ENCODE measurements around the gene ZNF575. TPM values are rescaled to one million over a fixed set of nuclear protein-coding genes. Genes with fewer than 3 reads are reported as not detected.

ZNF575 gene
- total RNA-seq, 4 donors from 2014 or later, result 0.66 to 0.97 (median 0.82) TPM

DNA sequence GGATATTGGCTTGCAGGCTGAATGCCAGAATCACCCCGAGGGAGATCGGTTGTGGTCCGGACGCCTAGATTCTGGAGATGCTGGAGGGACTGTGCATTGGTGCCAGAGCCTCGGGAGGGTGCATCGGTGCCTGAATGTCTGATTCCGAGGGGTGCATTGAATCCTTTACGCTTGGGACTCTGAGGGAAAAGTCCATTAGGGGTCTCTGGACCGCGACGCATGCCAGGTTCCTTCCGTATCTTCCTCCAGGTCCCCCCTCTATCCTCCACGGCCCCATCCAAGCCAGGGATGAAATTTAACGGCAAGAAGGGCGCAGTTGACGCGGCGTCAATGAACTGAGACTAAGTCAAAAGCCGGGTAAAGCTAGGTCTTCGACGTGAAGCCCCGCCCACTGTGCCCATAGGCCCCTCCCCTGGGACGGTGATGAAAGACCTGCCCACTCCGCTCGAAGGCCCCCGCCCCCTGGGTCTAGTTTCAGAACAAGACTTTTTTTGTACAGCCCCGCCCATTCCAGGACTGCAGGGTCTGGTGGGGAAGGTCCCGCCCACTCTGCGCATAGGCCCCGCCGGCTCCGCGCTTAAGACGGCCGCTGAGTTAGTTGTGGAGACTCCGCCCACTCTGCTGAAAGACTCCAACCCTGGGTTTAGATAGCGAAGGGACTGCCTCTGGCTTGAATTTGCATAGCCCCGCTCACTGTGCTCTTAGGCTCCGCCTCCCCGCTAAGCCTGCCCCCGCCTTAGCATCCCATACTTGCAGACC, 737 bp downstream of the ZNF575 start:
- H3K27ac ChIP-seq (replicated peaks in 1 of 4), result peak overlapping the region; percentile 88 to 94 (median 92)
- H3K4me3 ChIP-seq, result peak overlapping the region; percentile 51 to 75 (median 62)
- H3K27me3 ChIP-seq, result no peaks in the 10 kb centered on the region
- peak; percentile 100 for DNase-seq (ENCODE audit: extremely low spot score)
- H3K4me1 ChIP-seq, result peaks cover 26 to 40% (median 38%) of the 10 kb centered on the region in 4 donors
- peaks cover under 1 to 20% (median 9%) of the 10 kb centered on the region in 4 donors for H3K36me3 ChIP-seq
- no peak for TF ChIP-seq EP300 (IDR thresholded peaks at IDR 0.05)
- TF ChIP-seq, protein P1, sequence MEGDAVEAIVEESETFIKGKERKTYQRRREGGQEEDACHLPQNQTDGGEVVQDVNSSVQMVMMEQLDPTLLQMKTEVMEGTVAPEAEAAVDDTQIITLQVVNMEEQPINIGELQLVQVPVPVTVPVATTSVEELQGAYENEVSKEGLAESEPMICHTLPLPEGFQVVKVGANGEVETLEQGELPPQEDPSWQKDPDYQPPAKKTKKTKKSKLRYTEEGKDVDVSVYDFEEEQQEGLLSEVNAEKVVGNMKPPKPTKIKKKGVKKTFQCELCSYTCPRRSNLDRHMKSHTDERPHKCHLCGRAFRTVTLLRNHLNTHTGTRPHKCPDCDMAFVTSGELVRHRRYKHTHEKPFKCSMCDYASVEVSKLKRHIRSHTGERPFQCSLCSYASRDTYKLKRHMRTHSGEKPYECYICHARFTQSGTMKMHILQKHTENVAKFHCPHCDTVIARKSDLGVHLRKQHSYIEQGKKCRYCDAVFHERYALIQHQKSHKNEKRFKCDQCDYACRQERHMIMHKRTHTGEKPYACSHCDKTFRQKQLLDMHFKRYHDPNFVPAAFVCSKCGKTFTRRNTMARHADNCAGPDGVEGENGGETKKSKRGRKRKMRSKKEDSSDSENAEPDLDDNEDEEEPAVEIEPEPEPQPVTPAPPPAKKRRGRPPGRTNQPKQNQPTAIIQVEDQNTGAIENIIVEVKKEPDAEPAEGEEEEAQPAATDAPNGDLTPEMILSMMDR (IDR thresholded peaks at IDR 0.05), result no peak
- TF ChIP-seq POLR2A (IDR thresholded peaks at IDR 0.05; ENCODE audit: low read depth), result no peak
- peak; percentile 56 to 79 for TF ChIP-seq POLR2AphosphoS5 (IDR thresholded peaks at IDR 0.05)
- peaks cover 0 to 2% (median under 1%) of the 10 kb centered on the region in 4 donors for H3K9me3 ChIP-seq
- intact Hi-C loops (cut with DNase I), result no loop called here
- 6% methylated on average over 7 of the region's 41 CpGs for WGBS

GRCh38 chr19:43534305-43534815, 1.4 kb downstream of the ZNF575 start:
- peaks cover 7 to 26% (median 15%) of the 10 kb centered on the region in 4 donors for H3K36me3 ChIP-seq
- peaks cover 0 to 9% (median 4%) of the 10 kb centered on the region in 4 donors for H3K9me3 ChIP-seq
- peaks cover 26 to 40% (median 38%) of the 10 kb centered on the region in 4 donors for H3K4me1 ChIP-seq
- DNase-seq (ENCODE audit: extremely low spot score), result no peak
- peak overlapping the region; percentile 88 to 94 (median 92) for H3K27ac ChIP-seq (replicated peaks in 1 of 4)
- H3K27me3 ChIP-seq, result no peaks in the 10 kb centered on the region
- H3K4me3 ChIP-seq, result peak overlapping the region; percentile 51 to 75 (median 62)
- intact Hi-C loops (cut with DNase I), result no loop called here
- no peak for TF ChIP-seq EP300 (IDR thresholded peaks at IDR 0.05)
- no peak for TF ChIP-seq POLR2AphosphoS5 (IDR thresholded peaks at IDR 0.05)
- TF ChIP-seq POLR2A (IDR thresholded peaks at IDR 0.05; ENCODE audit: low read depth), result no peak
- TF ChIP-seq, protein P1 (IDR thresholded peaks at IDR 0.05), result no peak
- 16% methylated on average over 17 of the region's 17 CpGs for WGBS

GRCh38 chr19:43534816-43535761, 2.1 kb downstream of the ZNF575 start:
- H3K9me3 ChIP-seq, result peaks cover 0 to 9% (median 4%) of the 10 kb centered on the region in 4 donors
- intact Hi-C loops (cut with DNase I), result loop anchor here (5.0 kb wide), 3 partner anchors 42 to 117 kb away; partner anchors contain the start of genes IRGQ, PINLYP, XRCC1 and ZNF576
- peak overlapping the region; percentile 88 to 94 (median 92) for H3K27ac ChIP-seq (replicated peaks in 1 of 4)
- 46% methylated on average over 31 of the region's 62 CpGs for WGBS
- peaks cover 10 to 33% (median 22%) of the 10 kb centered on the region in 4 donors for H3K36me3 ChIP-seq
- TF ChIP-seq, protein P1 (IDR thresholded peaks at IDR 0.05), result peak; percentile 55 to 70 (median 70)
- TF ChIP-seq POLR2AphosphoS5 (IDR thresholded peaks at IDR 0.05) (peak; percentile 39 to 59), EP300 (IDR thresholded peaks at IDR 0.05) (no peak), POLR2A (IDR thresholded peaks at IDR 0.05; ENCODE audit: low read depth) (no peak)
- peaks cover 26 to 40% (median 38%) of the 10 kb centered on the region in 4 donors for H3K4me1 ChIP-seq
- peak overlapping the region; percentile 51 to 75 (median 62) for H3K4me3 ChIP-seq
- no peak for DNase-seq (ENCODE audit: extremely low spot score)
- H3K27me3 ChIP-seq, result no peaks in the 10 kb centered on the region

GRCh38 chr19:43538922-43539321, 5.9 kb downstream of the ZNF575 start:
- Histone ChIP-seq H3K27me3 (no peaks in the 10 kb centered on the region), H3K4me1 (peaks cover 16 to 21% (median 18%) of the 10 kb centered on the region in 4 donors), H3K4me3 (no peak overlapping the region), H3K27ac (replicated peaks in 1 of 4) (no peak overlapping the region), H3K9me3 (peaks cover 0 to 9% (median 4%) of the 10 kb centered on the region in 4 donors), H3K36me3 (peaks cover 33 to 72% (median 58%) of the 10 kb centered on the region in 4 donors)
- no peak for DNase-seq (ENCODE audit: extremely low spot score)
- intact Hi-C loops (cut with DNase I), result loop anchor here (5.0 kb wide), 3 partner anchors 38 to 113 kb away; partner anchors contain the start of genes IRGQ, PINLYP, XRCC1 and ZNF576
- TF ChIP-seq POLR2AphosphoS5 (IDR thresholded peaks at IDR 0.05), result no peak
- TF ChIP-seq POLR2A (IDR thresholded peaks at IDR 0.05; ENCODE audit: low read depth), result no peak
- no peak for TF ChIP-seq EP300 (IDR thresholded peaks at IDR 0.05)
- TF ChIP-seq, protein P1 (IDR thresholded peaks at IDR 0.05), result no peak
